SH-SY5Y (cell line): ENCODE measurements around the gene TIAM2.

Source experiments
- GATA2 ChIP-seq: IDR thresholded peaks from 2 replicates; pipeline ENCODE4 v1.6.1; 2011; ENCODE audit warnings: mild to moderate bottlenecking, low read depth, low read length
- GATA3 ChIP-seq: IDR thresholded peaks from 2 replicates; pipeline ENCODE4 v1.6.1; 2011; ENCODE audit warnings: low read depth, mild to moderate bottlenecking, low read length, moderate library complexity

DNA sequence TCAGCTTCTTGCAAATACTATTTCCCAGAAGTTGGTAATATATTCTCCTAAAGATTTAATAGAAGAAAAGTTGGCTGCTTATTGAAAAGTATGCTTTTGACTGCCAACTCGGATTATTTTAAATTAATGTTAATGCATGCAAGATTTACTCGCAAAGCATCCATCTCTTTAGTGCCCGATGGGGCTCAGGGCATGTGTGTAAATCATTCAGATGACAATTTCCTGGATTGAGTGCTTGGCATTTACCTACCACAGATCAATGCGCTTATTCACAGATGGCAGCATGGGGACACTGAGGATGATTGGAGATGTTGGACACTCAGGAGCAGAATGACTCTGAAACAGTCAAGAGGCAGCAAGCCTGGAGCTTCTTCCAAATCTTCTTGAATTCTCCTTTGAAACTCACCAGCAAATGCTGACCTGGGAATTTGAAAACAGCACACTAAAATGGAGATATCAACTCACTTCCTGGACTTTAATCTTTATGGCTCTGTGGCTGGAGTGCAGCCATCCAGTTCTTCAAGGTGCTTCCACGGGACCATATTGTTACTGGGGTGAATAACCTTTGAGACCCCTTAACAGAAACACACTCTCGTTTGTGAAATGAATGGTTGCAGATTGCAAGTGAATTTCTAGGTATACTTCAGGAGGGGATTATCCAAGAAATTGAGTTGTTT, 34.1 kb upstream of the TIAM2 start:
- TF ChIP-seq GATA3 (no peak), GATA2 (no peak)
